ENCODE data around the gene MYLIP.

Gene MYLIP

DNA sequence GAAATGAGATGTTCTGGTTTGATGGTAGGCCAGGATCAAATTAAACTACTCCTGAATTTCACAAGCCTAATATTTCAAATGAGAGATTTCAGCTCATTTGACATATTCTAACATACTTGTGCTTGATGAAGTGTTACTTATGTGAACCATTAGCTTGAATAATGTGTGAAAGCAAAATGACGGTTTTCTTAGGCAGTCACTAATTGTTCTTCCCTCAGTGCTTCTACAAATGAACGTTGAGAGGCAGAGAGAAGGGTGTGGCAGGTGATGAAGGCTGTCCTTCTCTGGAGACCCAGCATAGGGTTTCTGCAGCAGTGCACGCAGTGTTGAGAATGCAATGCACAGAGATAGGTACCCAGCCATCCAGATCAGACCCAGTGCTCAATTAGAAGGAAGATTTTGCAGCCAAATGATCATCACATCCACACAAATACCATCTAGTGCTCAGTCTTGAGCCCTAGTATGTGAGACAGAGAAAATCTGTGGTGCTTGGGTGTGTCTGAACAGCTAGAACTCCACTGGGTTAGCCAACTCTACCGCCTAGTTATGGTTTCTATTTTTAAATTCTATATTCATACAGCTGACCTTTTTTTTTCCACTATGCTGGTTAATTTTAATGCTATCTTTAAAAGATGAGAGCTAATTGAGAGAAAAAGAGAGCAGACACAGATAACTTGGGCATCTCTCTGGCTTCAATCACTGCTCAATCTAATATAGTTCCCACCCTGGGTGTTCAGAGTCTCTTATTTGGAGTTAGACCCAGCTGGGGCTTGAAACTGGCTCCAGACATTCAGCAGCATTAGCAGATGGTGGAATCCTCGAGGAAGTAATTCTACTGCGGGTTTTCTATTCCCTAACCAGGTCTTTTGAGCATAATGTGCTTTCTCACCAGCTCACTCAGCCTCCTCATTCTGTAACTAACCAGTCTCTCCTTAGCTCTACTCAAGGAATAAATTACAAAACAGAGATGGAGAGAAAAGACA lies 4.4 kb upstream of the MYLIP start:
- TF ChIP-seq, protein P1, sequence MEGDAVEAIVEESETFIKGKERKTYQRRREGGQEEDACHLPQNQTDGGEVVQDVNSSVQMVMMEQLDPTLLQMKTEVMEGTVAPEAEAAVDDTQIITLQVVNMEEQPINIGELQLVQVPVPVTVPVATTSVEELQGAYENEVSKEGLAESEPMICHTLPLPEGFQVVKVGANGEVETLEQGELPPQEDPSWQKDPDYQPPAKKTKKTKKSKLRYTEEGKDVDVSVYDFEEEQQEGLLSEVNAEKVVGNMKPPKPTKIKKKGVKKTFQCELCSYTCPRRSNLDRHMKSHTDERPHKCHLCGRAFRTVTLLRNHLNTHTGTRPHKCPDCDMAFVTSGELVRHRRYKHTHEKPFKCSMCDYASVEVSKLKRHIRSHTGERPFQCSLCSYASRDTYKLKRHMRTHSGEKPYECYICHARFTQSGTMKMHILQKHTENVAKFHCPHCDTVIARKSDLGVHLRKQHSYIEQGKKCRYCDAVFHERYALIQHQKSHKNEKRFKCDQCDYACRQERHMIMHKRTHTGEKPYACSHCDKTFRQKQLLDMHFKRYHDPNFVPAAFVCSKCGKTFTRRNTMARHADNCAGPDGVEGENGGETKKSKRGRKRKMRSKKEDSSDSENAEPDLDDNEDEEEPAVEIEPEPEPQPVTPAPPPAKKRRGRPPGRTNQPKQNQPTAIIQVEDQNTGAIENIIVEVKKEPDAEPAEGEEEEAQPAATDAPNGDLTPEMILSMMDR (IDR thresholded peaks at IDR 0.05; ENCODE audit: extremely low read depth, missing control alignments): no peak
- no peak for DNase-seq (ENCODE audit: low spot score)

DNA sequence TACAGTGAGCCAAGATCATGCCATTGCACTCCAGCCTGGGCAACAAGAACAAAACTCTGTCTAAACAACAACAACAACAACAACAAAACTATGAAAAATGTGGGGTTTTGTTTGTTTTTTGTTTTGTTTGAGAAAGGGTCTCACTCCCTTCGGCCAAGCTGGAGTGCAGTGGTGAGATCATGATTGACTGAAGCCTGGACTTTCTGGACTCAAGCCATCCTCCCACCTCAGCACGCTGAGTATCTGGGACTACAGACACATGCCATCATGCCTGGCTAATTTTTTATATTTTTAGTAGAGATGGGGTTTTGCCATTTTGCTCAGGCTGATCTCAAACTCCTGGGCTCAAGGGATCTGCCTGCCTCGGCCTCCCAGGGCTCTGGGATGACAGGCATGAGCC lies 2.8 kb upstream of the MYLIP start:
- TF ChIP-seq, protein P1 (IDR thresholded peaks at IDR 0.05; ENCODE audit: extremely low read depth, missing control alignments): no peak

DNA sequence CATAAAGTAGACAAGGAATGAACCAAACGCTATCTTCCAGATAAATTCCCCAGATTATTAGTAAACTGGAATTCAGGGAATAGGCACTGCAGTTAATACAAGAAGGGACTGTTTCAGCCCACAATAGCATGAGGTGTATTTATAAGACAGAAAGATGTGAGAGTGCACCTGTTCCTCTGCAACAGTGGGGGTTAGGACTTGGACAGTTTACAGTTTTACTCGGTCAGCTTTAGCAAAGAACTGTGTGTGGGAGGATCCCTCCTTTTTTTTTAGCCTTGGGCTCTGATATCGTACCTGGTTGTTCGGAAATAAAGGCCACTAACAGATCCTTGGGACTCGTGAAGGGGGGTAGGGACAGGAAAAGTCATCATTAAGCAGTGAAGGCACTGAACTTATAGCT lies 2.0 kb upstream of the MYLIP start:
- TF ChIP-seq, protein P1 (IDR thresholded peaks at IDR 0.05; ENCODE audit: extremely low read depth, missing control alignments): no peak
- DNase-seq (ENCODE audit: low spot score): no peak

More for the DNA sequence above, 2.8 kb upstream of the MYLIP start:
- no peak for DNase-seq (ENCODE audit: low spot score)

DNA sequence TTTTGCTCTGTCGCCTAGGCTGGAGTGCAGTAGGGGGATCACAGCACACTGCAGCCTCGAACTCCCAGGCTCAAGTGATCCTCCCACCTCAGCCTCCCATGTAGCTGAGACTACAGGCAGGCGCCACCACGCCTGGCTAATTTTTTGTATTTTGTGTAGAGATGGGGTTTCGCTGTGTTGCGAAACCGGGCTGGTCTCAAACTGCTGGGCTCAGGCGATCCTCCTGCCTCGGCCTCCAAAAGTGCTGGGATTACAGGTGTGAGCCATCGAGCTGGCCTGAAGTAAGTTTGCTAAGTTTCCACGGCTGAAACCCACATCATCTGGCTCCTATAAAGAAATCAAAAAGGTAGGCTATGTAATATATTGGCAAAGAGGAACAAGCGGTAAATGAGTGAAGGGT lies 1.4 kb upstream of the MYLIP start:
- TF ChIP-seq, protein P1 (IDR thresholded peaks at IDR 0.05; ENCODE audit: extremely low read depth, missing control alignments): no peak
- DNase-seq (ENCODE audit: low spot score): no peak

DNA sequence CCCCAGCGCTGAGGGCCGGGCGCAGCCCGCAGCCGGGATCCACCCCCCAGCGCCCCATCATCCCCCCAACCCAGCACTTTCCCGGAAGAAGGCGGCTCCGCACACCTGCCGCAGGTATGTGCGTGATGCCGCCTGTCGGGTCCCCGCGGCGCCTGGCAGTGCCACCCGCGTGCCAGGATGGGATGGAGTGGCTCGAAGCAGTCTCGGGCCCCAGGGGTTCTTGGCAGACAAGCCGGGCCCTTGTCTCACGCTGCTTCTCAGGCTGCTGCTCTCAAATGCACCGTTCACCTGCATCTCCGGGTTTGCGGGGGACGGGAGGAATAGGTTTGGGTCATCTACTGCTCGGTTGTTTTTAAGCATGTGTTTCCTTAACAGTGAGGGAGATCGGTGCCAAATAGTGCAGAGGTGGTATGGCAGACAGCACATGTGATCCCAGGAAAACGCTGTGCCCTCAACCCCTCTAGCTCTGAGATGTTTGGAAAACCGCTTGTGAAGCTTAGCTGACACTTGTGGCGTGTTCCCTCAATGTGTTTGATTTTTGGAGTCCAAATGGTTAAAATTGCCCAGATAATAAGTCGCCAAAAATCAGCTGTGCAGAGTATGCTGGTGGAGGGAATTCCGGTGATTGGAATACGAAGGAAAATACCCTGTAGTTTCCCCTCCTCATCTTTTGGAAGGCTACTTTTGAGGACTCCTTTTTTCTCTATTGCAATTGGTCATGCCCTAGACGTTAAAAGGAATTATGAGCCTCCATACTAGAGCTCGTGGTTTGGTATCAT lies 926 bp downstream of the MYLIP start:
- TF ChIP-seq, protein P1 (IDR thresholded peaks at IDR 0.05; ENCODE audit: extremely low read depth, missing control alignments): no peak
- no peak for DNase-seq (ENCODE audit: low spot score)

DNA sequence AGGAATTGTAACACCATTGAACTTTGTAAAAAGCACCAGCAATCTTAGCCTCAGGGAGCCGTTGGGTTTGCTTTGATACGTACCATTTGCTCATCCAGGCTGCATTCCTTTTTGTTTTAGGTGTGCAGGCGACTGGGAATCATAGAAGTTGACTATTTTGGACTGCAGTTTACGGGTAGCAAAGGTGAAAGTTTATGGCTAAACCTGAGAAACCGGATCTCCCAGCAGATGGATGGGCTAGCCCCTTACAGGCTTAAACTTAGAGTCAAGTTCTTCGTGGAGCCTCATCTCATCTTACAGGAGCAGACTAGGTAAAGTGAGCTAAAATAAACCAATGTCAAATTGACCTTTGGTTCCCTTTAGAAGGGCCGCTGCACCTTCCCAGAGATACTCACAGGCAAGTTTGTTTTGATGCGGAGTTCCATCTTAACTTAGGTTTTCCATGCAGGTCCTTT lies 1.6 kb downstream of the MYLIP start:
- TF ChIP-seq, protein P1 (IDR thresholded peaks at IDR 0.05; ENCODE audit: extremely low read depth, missing control alignments): no peak
- no peak for DNase-seq (ENCODE audit: low spot score)

DNA sequence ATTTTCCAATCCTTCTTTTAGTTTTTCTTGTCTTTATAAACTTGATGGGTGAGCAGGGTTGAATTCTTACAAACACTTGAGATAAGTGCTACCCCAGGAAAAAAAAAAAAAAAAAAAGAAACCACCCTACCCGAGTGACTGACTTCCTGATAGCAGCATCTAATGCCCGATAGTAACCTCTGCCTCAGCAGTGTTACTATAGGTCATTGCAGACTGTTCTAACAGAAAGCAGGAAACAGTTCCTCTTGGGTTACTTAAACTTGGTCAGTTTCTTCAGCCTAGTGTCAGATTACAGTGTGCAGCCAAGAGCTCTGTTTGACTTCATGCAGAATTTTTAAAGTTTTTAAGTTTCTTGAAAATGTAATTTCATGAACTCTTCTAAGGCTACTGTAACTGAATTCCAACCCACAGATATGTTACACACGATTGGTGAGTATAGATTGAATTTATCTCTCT lies 2.1 kb downstream of the MYLIP start:
- peak; percentile 80 for DNase-seq (ENCODE audit: low spot score)
- TF ChIP-seq, protein P1 (IDR thresholded peaks at IDR 0.05; ENCODE audit: extremely low read depth, missing control alignments): no peak

Data from GM20000 (cell line).